Bronchial epithelial cell (primary cell): Measurements from ENCODE around the gene YTHDC1. TPM values are rescaled to one million over a fixed set of nuclear protein-coding genes. Genes with fewer than 3 reads are reported as not detected.

Experiments used
- DNase-seq: peaks from one replicate; pipeline ENCODE4 v3.0.0-alpha.2; 2010; ENCODE audit warnings: low read depth
- FAIRE-seq: peaks from 2 replicates; lab custom pipeline; 2011; peaks lifted over from hg19 to GRCh38; lab: Jason Lieb, UNC
- H3K27me3 ChIP-seq: 2 replicates; pipeline ENCODE4 v1.5.1; 2011; ENCODE audit warnings: low read length; ENCODE audit not compliant: control insufficient read depth, insufficient read depth
- H3K36me3 ChIP-seq: 2 replicates; pipeline ENCODE4 v1.5.1; 2011; ENCODE audit warnings: low read length; ENCODE audit not compliant: control insufficient read depth, insufficient read depth
- H3K4me3 ChIP-seq: 2 replicates; pipeline ENCODE4 v1.5.1; 2011; ENCODE audit warnings: mild to moderate bottlenecking, low read depth, low read length, control low read depth
- CTCF ChIP-seq: IDR thresholded peaks from 2 replicates; pipeline ENCODE4 v1.5.1; 2011; ENCODE audit warnings: mild to moderate bottlenecking, moderate library complexity, low read length, control low read depth, inconsistent platforms; ENCODE audit not compliant: insufficient read depth, severe bottlenecking
- total RNA-seq: library from RNA; depleted of rRNA; stranded (reverse); fragments of >200 nt; gene quantifications from 2 replicates; pipeline ENCODE4 v1.2.1, GENCODE V29; 2014

The YTHDC1 gene
- total RNA-seq, 1 donor from 2014 or later: 44.5 TPM

GRCh38 chr4:68352791-68353190, 2.9 kb upstream of the YTHDC1 start:
- FAIRE-seq: no peak

GRCh38 chr4:68349279-68349648, 626 bp downstream of the YTHDC1 start:
- no peak for FAIRE-seq
- no peaks in the 10 kb centered on the region for H3K36me3 ChIP-seq
- peak; percentile 22 for DNase-seq
- no peak for TF ChIP-seq CTCF
- H3K27me3 ChIP-seq: no peaks in the 10 kb centered on the region
- H3K4me3 ChIP-seq: peak overlapping the region; percentile 98

More at GRCh38 chr4:68352791-68353190, 2.9 kb upstream of the YTHDC1 start:
- Histone ChIP-seq H3K36me3 (no peaks in the 10 kb centered on the region), H3K27me3 (no peaks in the 10 kb centered on the region), H3K4me3 (no peak overlapping the region)
- no peak for TF ChIP-seq CTCF
- DNase-seq: no peak

- DNase-seq: no peak
Observed at GRCh38 chr4:68348577-68348976, 1.3 kb downstream of the YTHDC1 start.

GRCh38 chr4:68347845-68348244, 2.0 kb downstream of the YTHDC1 start:
- DNase-seq: peak; percentile 13
- Histone ChIP-seq H3K4me3 (peak overlapping the region; percentile 98), H3K27me3 (no peaks in the 10 kb centered on the region), H3K36me3 (no peaks in the 10 kb centered on the region)
- TF ChIP-seq CTCF: no peak
- no peak for FAIRE-seq

More at GRCh38 chr4:68348577-68348976, 1.3 kb downstream of the YTHDC1 start:
- no peak for FAIRE-seq
- H3K27me3 ChIP-seq: no peaks in the 10 kb centered on the region
- no peak for TF ChIP-seq CTCF
- no peaks in the 10 kb centered on the region for H3K36me3 ChIP-seq
- peak overlapping the region; percentile 98 for H3K4me3 ChIP-seq

GRCh38 chr4:68346461-68346860, 3.4 kb downstream of the YTHDC1 start:
- H3K27me3 ChIP-seq: no peaks in the 10 kb centered on the region
- FAIRE-seq: no peak
- peak overlapping the region; percentile 98 for H3K4me3 ChIP-seq
- peak; percentile 92 for DNase-seq
- H3K36me3 ChIP-seq: no peaks in the 10 kb centered on the region
- no peak for TF ChIP-seq CTCF

- TF ChIP-seq CTCF: no peak
- H3K4me3 ChIP-seq: no peak overlapping the region
- H3K36me3 ChIP-seq: no peaks in the 10 kb centered on the region
- no peaks in the 10 kb centered on the region for H3K27me3 ChIP-seq
- no peak for DNase-seq
- no peak for FAIRE-seq
Observed at GRCh38 chr4:68344785-68345184, 5.1 kb downstream of the YTHDC1 start.
